Gastroesophageal sphincter (tissue), 4 donors: ENCODE results near the gene SAYSD1. TPM values are rescaled to one million over a fixed set of nuclear protein-coding genes. Genes with fewer than 3 reads are reported as not detected.
"Not testable (repeated sequence)": the region's sequence is repeated elsewhere in the genome, so short reads cannot be mapped to it uniquely, and the experiment has no call there.

Experiments
- ATAC-seq: fragments of 150-250 bp; one replicate; pipeline ENCODE4 v1.9.1; 2016; ENCODE audit warnings: mild to moderate bottlenecking, moderate library complexity
- H3K27ac ChIP-seq, 4 donors: fragments of 200-600 bp; sonication (generic) in 3 of 4; 1 replicate in 3 of 4; 2 replicates in 1 of 4; pipeline ENCODE4 v1.5.1; 2016 to 2019
- H3K27me3 ChIP-seq: fragments of 200-600 bp; sonication (generic); one replicate; pipeline ENCODE4 v1.5.1; 2019
- H3K36me3 ChIP-seq, 2 donors: fragments of 200-600 bp; sonication (generic); one replicate each; pipeline ENCODE4 v1.5.1; 2019; ENCODE audit warnings: control low read depth in 1 of 2
- H3K4me1 ChIP-seq, 3 donors: fragments of 200-600 bp; sonication (generic); 1 replicate in 2 of 3; 2 replicates in 1 of 3; pipeline ENCODE4 v1.5.1; 2016 to 2019; ENCODE audit warnings: control low read depth in 2 of 3
- H3K4me3 ChIP-seq, 2 donors: fragments of 200-600 bp; sonication (generic); one replicate each; pipeline ENCODE4 v1.5.1; 2019; ENCODE audit warnings: mild to moderate bottlenecking in 1 of 2, moderate library complexity in 1 of 2
- H3K9me3 ChIP-seq, 3 donors: fragments of 200-600 bp; sonication (generic); one replicate each; pipeline ENCODE4 v1.5.1; 2017 to 2019; ENCODE audit warnings: control low read depth in 2 of 3
- CTCF ChIP-seq, 4 experiments: fragments of 200-600 bp in 2 of 4; fragments of 450-650 bp in 2 of 4; sonication (generic) in 1 of 4; IDR thresholded peaks; one replicate each; pipeline ENCODE4 v1.5.1; 2017 to 2019; ENCODE audit warnings: antibody characterized with exemption in 4 of 4, mild to moderate bottlenecking in 2 of 4, moderate library complexity in 2 of 4
- EP300 ChIP-seq: sonication (generic); formaldehyde crosslinking; IDR thresholded peaks from one replicate; pipeline ENCODE4 v1.6.1; 2017; ENCODE audit warnings: antibody characterized with exemption, mild to moderate bottlenecking
- POLR2A ChIP-seq, 2 donors: fragments of 450-650 bp; IDR thresholded peaks; one replicate each; pipeline ENCODE4 v1.6.1; 2017; ENCODE audit warnings: antibody characterized with exemption in 2 of 2, mild to moderate bottlenecking in 2 of 2, moderate library complexity in 1 of 2
- POLR2AphosphoS5 ChIP-seq: sonication (generic); formaldehyde crosslinking; IDR thresholded peaks from one replicate; pipeline ENCODE4 v1.6.1; 2017; ENCODE audit warnings: antibody characterized with exemption
- WGBS, 2 donors: methylation state at CpG; one replicate each; pipeline ENCODE4 v1.1.5; 2018; ENCODE audit warnings: low coverage in 1 of 2; 5-methylcytosine and 5-hydroxymethylcytosine counted together
- total RNA-seq, 4 donors: library from RNA; depleted of rRNA; stranded (reverse); fragments of >200 nt; gene quantifications; one replicate each; pipeline ENCODE4 v1.1.0, GENCODE V29; 2016

Gene SAYSD1
- total RNA-seq, 4 donors from 2014 or later, result 16.4 to 23.2 (median 20.7) TPM

GRCh38 chr6:39140556-39141167 lies 25.7 kb upstream of the SAYSD1 start:
- Histone ChIP-seq H3K9me3 (peaks cover 0 to 16% (median 0%) of the 10 kb centered on the region in 3 donors), H3K27me3 (peaks cover 40% of the 10 kb centered on the region), H3K4me1 (no peaks in the 10 kb centered on the region), H3K4me3 (no peak overlapping the region), H3K27ac (no peak overlapping the region), H3K36me3 (no peaks in the 10 kb centered on the region)
- no peak for ATAC-seq
- TF ChIP-seq POLR2AphosphoS5, result no peak
- no peak for TF ChIP-seq POLR2A (IDR thresholded peaks at IDR 0.05)
- no peak for TF ChIP-seq CTCF (IDR thresholded peaks at IDR 0.05)
- 17 to 63% methylated on average over 1 to 7 of the region's 7 CpGs for WGBS, 2 donors

GRCh38 chr6:39137245-39137644 lies 22.3 kb upstream of the SAYSD1 start:
- whole genome bisulfite sequencing, 2 donors, result 0 to 19% methylated on average over 1 to 2 of the region's 2 CpGs
- Histone ChIP-seq H3K27me3 (peaks cover 46% of the 10 kb centered on the region), H3K27ac (no peak overlapping the region), H3K9me3 (peaks cover 0 to 16% (median 0%) of the 10 kb centered on the region in 3 donors), H3K36me3 (no peaks in the 10 kb centered on the region), H3K4me3 (no peak overlapping the region), H3K4me1 (no peaks in the 10 kb centered on the region)
- TF ChIP-seq POLR2AphosphoS5, result no peak
- TF ChIP-seq EP300, result no peak
- TF ChIP-seq POLR2A (IDR thresholded peaks at IDR 0.05), result no peak
- no peak for TF ChIP-seq CTCF (IDR thresholded peaks at IDR 0.05)
- no peak for ATAC-seq

GRCh38 chr6:39136207-39136606 lies 21.2 kb upstream of the SAYSD1 start:
- H3K4me1 ChIP-seq, H3K36me3 ChIP-seq, H3K4me3 ChIP-seq, H3K27ac ChIP-seq, ATAC-seq: not testable (repeated sequence)
- Histone ChIP-seq H3K27me3 (peaks cover 36% of the 10 kb centered on the region), H3K9me3 (peaks cover 0 to 16% (median 0%) of the 10 kb centered on the region in 3 donors)
- WGBS, 2 donors, result 67 to 70% methylated on average over 4 to 5 of the region's 7 CpGs

GRCh38 chr6:39134761-39135160 lies 19.8 kb upstream of the SAYSD1 start:
- Histone ChIP-seq H3K27me3 (peaks cover 22% of the 10 kb centered on the region), H3K9me3 (peaks cover 0 to 16% (median 0%) of the 10 kb centered on the region in 3 donors)
- H3K4me1 ChIP-seq, H3K36me3 ChIP-seq, H3K27ac ChIP-seq, ATAC-seq, H3K4me3 ChIP-seq: not testable (repeated sequence)
- 32 to 60% methylated on average over 1 to 3 of the region's 3 CpGs for WGBS, 2 donors

GRCh38 chr6:39130691-39131090 lies 15.7 kb upstream of the SAYSD1 start:
- Histone ChIP-seq H3K36me3 (no peaks in the 10 kb centered on the region), H3K4me1 (no peaks in the 10 kb centered on the region), H3K27ac (no peak overlapping the region), H3K4me3 (no peak overlapping the region), H3K9me3 (no peaks in the 10 kb centered on the region), H3K27me3 (peaks cover 6% of the 10 kb centered on the region)
- TF ChIP-seq CTCF (IDR thresholded peaks at IDR 0.05) (no peak), EP300 (no peak), POLR2A (IDR thresholded peaks at IDR 0.05) (no peak), POLR2AphosphoS5 (no peak)
- no peak for ATAC-seq
- 71% methylated on average over 1 of the region's 1 CpG; no CpG with 5 or more reads in 1 of the 2 donors for WGBS, 2 donors

GRCh38 chr6:39128832-39129231 lies 13.8 kb upstream of the SAYSD1 start:
- ATAC-seq, result peak; percentile 53
- no peak for TF ChIP-seq EP300
- no peak for TF ChIP-seq POLR2AphosphoS5
- no peak for TF ChIP-seq POLR2A (IDR thresholded peaks at IDR 0.05)
- TF ChIP-seq CTCF (IDR thresholded peaks at IDR 0.05), result no peak

More at GRCh38 chr6:39128832-39129231, 13.8 kb upstream of the SAYSD1 start:
- H3K27ac ChIP-seq, result no peak overlapping the region
- no peaks in the 10 kb centered on the region for H3K9me3 ChIP-seq
- no peak overlapping the region for H3K4me3 ChIP-seq
- no peaks in the 10 kb centered on the region for H3K4me1 ChIP-seq
- no peaks in the 10 kb centered on the region for H3K36me3 ChIP-seq
- peaks cover 5% of the 10 kb centered on the region for H3K27me3 ChIP-seq
